ENCODE data around the gene TSPAN1. TPM values are rescaled to one million over a fixed set of nuclear protein-coding genes. Genes with fewer than 3 reads are reported as not detected.

The TSPAN1 gene
- total RNA-seq, result 68.9 TPM
- long read RNA-seq, partial matches to known transcripts, result 56 of 64 reads
- long read RNA-seq, other reads (novel, unspliced or antisense), result 8 of 64 reads

- Histone ChIP-seq H3K9me3 (no peaks in the 10 kb centered on the region), H3K27ac (peak within 1 kb of the TSS; percentile 66), H3K4me3 (no peak within 1 kb of the TSS), H3K4me1 (peaks cover 59% of the 10 kb centered on the region), H3K36me3 (no peaks in the 10 kb centered on the region), H3K27me3 (ENCODE audit: low read depth) (no peaks in the 10 kb centered on the region)
- DNase-seq (no peak), ATAC-seq (peak; percentile 75 to 77)
- TF ChIP-seq CTCF (IDR thresholded peaks at IDR 0.05), result no peak
- intact Hi-C loops (cut with DNase I), result no loop called here
Observed at GRCh38 chr1:46174448-46175231, at the start of gene TSPAN1. TSPAN1 (plus strand) TSS chr1:46175087; CDS start chr1:46181108, 6,021 bp downstream.

GRCh38 chr1:46128344-46128743, 46.5 kb upstream of the TSPAN1 start:
- TF ChIP-seq CTCF (IDR thresholded peaks at IDR 0.05), result no peak
- H3K36me3 ChIP-seq, result no peaks in the 10 kb centered on the region
- peaks cover 11% of the 10 kb centered on the region for H3K27me3 ChIP-seq (ENCODE audit: low read depth)
- intact Hi-C loops (cut with DNase I), result no loop called here
- no peak overlapping the region for H3K27ac ChIP-seq
- DNase-seq (no peak), ATAC-seq (no peak)
- H3K9me3 ChIP-seq, result no peaks in the 10 kb centered on the region
- peak overlapping the region; percentile 76 for H3K4me3 ChIP-seq
- peaks cover 3% of the 10 kb centered on the region for H3K4me1 ChIP-seq

GRCh38 chr1:46130121-46130520, 44.8 kb upstream of the TSPAN1 start:
- H3K36me3 ChIP-seq, result no peaks in the 10 kb centered on the region
- TF ChIP-seq CTCF (IDR thresholded peaks at IDR 0.05), result no peak
- peaks cover 19% of the 10 kb centered on the region for H3K4me1 ChIP-seq
- H3K4me3 ChIP-seq, result peak overlapping the region; percentile 76
- H3K9me3 ChIP-seq, result no peaks in the 10 kb centered on the region
- peaks cover 11% of the 10 kb centered on the region for H3K27me3 ChIP-seq (ENCODE audit: low read depth)
- ATAC-seq (no peak), DNase-seq (no peak)
- H3K27ac ChIP-seq, result peak overlapping the region; percentile 18
- intact Hi-C loops (cut with DNase I), result no loop called here

- no peak for TF ChIP-seq CTCF (IDR thresholded peaks at IDR 0.05)
- no peaks in the 10 kb centered on the region for H3K36me3 ChIP-seq
- H3K9me3 ChIP-seq, result no peaks in the 10 kb centered on the region
- H3K27ac ChIP-seq, result peak overlapping the region; percentile 95
- H3K4me3 ChIP-seq, result peak overlapping the region; percentile 76
- DNase-seq, result no peak
- intact Hi-C loops (cut with DNase I), result no loop called here
- H3K4me1 ChIP-seq, result peaks cover 23% of the 10 kb centered on the region
- ATAC-seq, result no peak
- peaks cover 11% of the 10 kb centered on the region for H3K27me3 ChIP-seq (ENCODE audit: low read depth)
Observed at GRCh38 chr1:46130606-46131005, 44.3 kb upstream of the TSPAN1 start.

GRCh38 chr1:46131093-46131492, 43.8 kb upstream of the TSPAN1 start:
- no peak for ATAC-seq
- intact Hi-C loops (cut with DNase I), result no loop called here
- Histone ChIP-seq H3K36me3 (no peaks in the 10 kb centered on the region), H3K27ac (peak overlapping the region; percentile 95), H3K27me3 (ENCODE audit: low read depth) (peaks cover 11% of the 10 kb centered on the region), H3K4me1 (peaks cover 23% of the 10 kb centered on the region), H3K4me3 (peak overlapping the region; percentile 76), H3K9me3 (no peaks in the 10 kb centered on the region)
- no peak for DNase-seq
- TF ChIP-seq CTCF (IDR thresholded peaks at IDR 0.05), result no peak

All from lower lobe of right lung (tissue), 2 donors.